H7 (cell line): ENCODE measurements around the gene KLF13. TPM values are rescaled to one million over a fixed set of nuclear protein-coding genes. Genes with fewer than 3 reads are reported as not detected.

Experiments used
- DNase-seq: peaks from one replicate; pipeline ENCODE4 v3.0.0; 2012
- H3K27me3 ChIP-seq: 2 replicates; pipeline ENCODE4 v1.6.0; 2011; ENCODE audit warnings: mild to moderate bottlenecking, low read length; ENCODE audit not compliant: control insufficient read depth, insufficient read depth
- H3K36me3 ChIP-seq: replicated peaks from 2 replicates; pipeline ENCODE4 v1.5.1; 2011; ENCODE audit warnings: low read length; ENCODE audit not compliant: control insufficient read depth, insufficient read depth
- H3K4me3 ChIP-seq: 2 replicates; pipeline ENCODE4 v1.5.1; 2011; ENCODE audit warnings: low read depth, mild to moderate bottlenecking, control low read depth, low read length, moderate library complexity; ENCODE audit not compliant: insufficient read depth
- total RNA-seq: library from RNA; depleted of rRNA; stranded (reverse); fragments of >200 nt; shearing (Covaris generic); gene quantifications from 2 replicates; pipeline ENCODE4 v1.2.3, GENCODE V29; 2014; rRNA removed

The KLF13 gene
- 29.5 and 36.5 TPM in 2 replicates for total RNA-seq

- Histone ChIP-seq H3K4me3 (peak within 1 kb of the TSS; percentile 90), H3K27me3 (peaks cover 2% of the 10 kb centered on the region; the same call in 1 of the 2 replicates), H3K36me3 (no peaks in the 10 kb centered on the region)
- DNase-seq: peak; percentile 100
Observed at GRCh38 chr15:31326156-31326874, at the start of gene KLF13. Gene KLF13, plus strand, starts transcription at chr15:31326835. Its CDS starts 378 bp downstream, at chr15:31327213.

- no peak for DNase-seq
- Histone ChIP-seq H3K4me3 (no peak overlapping the region), H3K27me3 (no peaks in the 10 kb centered on the region), H3K36me3 (no peaks in the 10 kb centered on the region)
Observed at GRCh38 chr15:31277335-31278060, 49.1 kb upstream of the KLF13 start.

- no peaks in the 10 kb centered on the region for H3K27me3 ChIP-seq
- H3K36me3 ChIP-seq: no peaks in the 10 kb centered on the region
- DNase-seq: peak; percentile 41
- H3K4me3 ChIP-seq: no peak overlapping the region
Observed at GRCh38 chr15:31278061-31278445, 48.6 kb upstream of the KLF13 start.

- no peaks in the 10 kb centered on the region for H3K36me3 ChIP-seq
- no peak overlapping the region for H3K4me3 ChIP-seq
- no peaks in the 10 kb centered on the region for H3K27me3 ChIP-seq
- DNase-seq: peak; percentile 30
Observed at GRCh38 chr15:31278544-31279220, 48.0 kb upstream of the KLF13 start.

- peak; percentile 15 for DNase-seq
- no peaks in the 10 kb centered on the region for H3K27me3 ChIP-seq
- H3K4me3 ChIP-seq: no peak overlapping the region
- no peaks in the 10 kb centered on the region for H3K36me3 ChIP-seq
Observed at GRCh38 chr15:31279221-31280045, 47.2 kb upstream of the KLF13 start.

- no peaks in the 10 kb centered on the region for H3K27me3 ChIP-seq
- H3K36me3 ChIP-seq: no peaks in the 10 kb centered on the region
- H3K4me3 ChIP-seq: no peak overlapping the region
- DNase-seq: peak; percentile 29
Observed at GRCh38 chr15:31280046-31280830, 46.4 kb upstream of the KLF13 start.

- H3K4me3 ChIP-seq: no peak overlapping the region
- DNase-seq: no peak
- no peaks in the 10 kb centered on the region for H3K36me3 ChIP-seq
- no peaks in the 10 kb centered on the region for H3K27me3 ChIP-seq
Observed at GRCh38 chr15:31280831-31281216, 45.8 kb upstream of the KLF13 start.

GRCh38 chr15:31283043-31283442, 43.6 kb upstream of the KLF13 start:
- DNase-seq: no peak
- no peak overlapping the region for H3K4me3 ChIP-seq

GRCh38 chr15:31285772-31286261, 40.8 kb upstream of the KLF13 start:
- DNase-seq: no peak
- no peak overlapping the region for H3K4me3 ChIP-seq
- H3K27me3 ChIP-seq: no peaks in the 10 kb centered on the region
- no peaks in the 10 kb centered on the region for H3K36me3 ChIP-seq

More at GRCh38 chr15:31283043-31283442, 43.6 kb upstream of the KLF13 start:
- Histone ChIP-seq H3K27me3 (no peaks in the 10 kb centered on the region), H3K36me3 (no peaks in the 10 kb centered on the region)

GRCh38 chr15:31291048-31291578, 35.5 kb upstream of the KLF13 start:
- H3K36me3 ChIP-seq: no peaks in the 10 kb centered on the region
- no peak overlapping the region for H3K4me3 ChIP-seq
- no peaks in the 10 kb centered on the region for H3K27me3 ChIP-seq
- DNase-seq: no peak

- DNase-seq: no peak
- Histone ChIP-seq H3K27me3 (no peaks in the 10 kb centered on the region), H3K36me3 (no peaks in the 10 kb centered on the region), H3K4me3 (no peak overlapping the region)
Observed at GRCh38 chr15:31292391-31293015, 34.1 kb upstream of the KLF13 start.

GRCh38 chr15:31293655-31294054, 33.0 kb upstream of the KLF13 start:
- Histone ChIP-seq H3K36me3 (no peaks in the 10 kb centered on the region), H3K4me3 (no peak overlapping the region), H3K27me3 (no peaks in the 10 kb centered on the region)
- DNase-seq: no peak

GRCh38 chr15:31294067-31294466, 32.6 kb upstream of the KLF13 start:
- DNase-seq: no peak
- Histone ChIP-seq H3K4me3 (no peak overlapping the region), H3K27me3 (no peaks in the 10 kb centered on the region), H3K36me3 (no peaks in the 10 kb centered on the region)
